Hematopoietic multipotent progenitor cell treated with erythropoietin and hydrocortisone succinate and interleukin-3 and kit ligand, for 8 days (in vitro differentiated cells): ENCODE results near the gene KAT2B.
"Not testable (repeated sequence)": the region's sequence is repeated elsewhere in the genome, so short reads cannot be mapped to it uniquely, and the experiment has no call there.

Experiments
- DNase-seq: peaks from one replicate; pipeline ENCODE4 v3.0.0-alpha.2; 2015

The KAT2B gene

GRCh38 chr3:20039765-20040547 lies at the start of gene KAT2B:
TSS of gene KAT2B (plus strand) at chr3:20040446. CDS start at chr3:20040478, 32 bp downstream.
- DNase-seq = peak; percentile 85

- DNase-seq = no peak
Measured at GRCh38 chr3:19994796-19995195, 45.5 kb upstream of the KAT2B start.

- no peak for DNase-seq
Measured at GRCh38 chr3:19997502-19997901, 42.7 kb upstream of the KAT2B start.

GRCh38 chr3:20001932-20002331 lies 38.3 kb upstream of the KAT2B start:
- no peak for DNase-seq

GRCh38 chr3:20007960-20008359 lies 32.3 kb upstream of the KAT2B start:
- DNase-seq = no peak

GRCh38 chr3:20008646-20009045 lies 31.6 kb upstream of the KAT2B start:
- peak; percentile 56 for DNase-seq

- no peak for DNase-seq
Measured at GRCh38 chr3:20012164-20012563, 28.1 kb upstream of the KAT2B start, which contains the start of gene PP2D1. TSS of gene PP2D1 (minus strand) at chr3:20012264. CDS start at chr3:20012072, 192 bp downstream.

GRCh38 chr3:20013396-20013795 lies 26.9 kb upstream of the KAT2B start:
- DNase-seq = peak; percentile 87

DNA sequence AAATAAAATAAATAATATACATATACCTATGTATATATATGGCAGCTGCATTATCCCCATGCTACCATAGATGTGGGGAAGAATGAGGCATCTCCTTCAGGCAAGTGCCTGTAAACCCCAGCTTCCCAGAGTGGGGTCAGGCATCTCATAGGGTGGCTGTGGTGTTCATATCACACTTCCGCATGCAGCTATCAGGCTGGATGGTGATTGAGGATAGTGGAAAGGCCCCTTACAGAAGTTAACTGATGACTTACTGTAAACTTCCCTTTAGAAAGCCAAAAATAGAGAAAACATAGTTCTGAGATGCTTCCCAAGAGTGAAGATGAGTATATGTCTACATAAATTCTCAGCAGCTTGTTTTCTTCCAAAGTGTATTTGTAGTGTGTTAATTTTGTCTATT lies 24.7 kb upstream of the KAT2B start:
- DNase-seq = peak; percentile 85

GRCh38 chr3:20016076-20016475 lies 24.2 kb upstream of the KAT2B start:
- DNase-seq = not testable (repeated sequence)

GRCh38 chr3:20022954-20023622 lies 17.2 kb upstream of the KAT2B start:
- DNase-seq = peak; percentile 98

GRCh38 chr3:20023623-20024405 lies 16.4 kb upstream of the KAT2B start:
- peak; percentile 67 for DNase-seq

GRCh38 chr3:20027136-20027535 lies 13.1 kb upstream of the KAT2B start:
- DNase-seq = no peak

GRCh38 chr3:20028905-20029331 lies 11.3 kb upstream of the KAT2B start:
- DNase-seq = no peak

GRCh38 chr3:20031939-20032338 lies 8.3 kb upstream of the KAT2B start:
- not testable (repeated sequence) for DNase-seq

DNA sequence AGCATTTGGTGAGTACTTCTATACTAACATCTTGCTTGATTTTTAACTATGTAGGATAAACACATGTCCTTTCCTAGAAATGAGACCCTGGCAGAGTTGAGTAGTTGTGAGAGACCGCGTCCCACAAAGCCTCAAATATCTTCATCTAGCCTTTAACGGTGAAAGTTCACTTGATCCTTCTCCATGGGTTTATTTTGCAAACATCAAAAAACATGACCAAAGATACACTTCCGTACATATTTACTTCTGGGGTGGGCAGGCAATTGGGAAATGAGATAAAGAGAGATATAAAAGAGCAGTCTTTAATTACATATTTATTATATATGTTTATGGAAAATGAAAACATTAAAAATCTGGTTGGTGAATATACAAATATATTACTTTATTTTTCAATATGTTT lies 5.2 kb upstream of the KAT2B start:
- no peak for DNase-seq

DNA sequence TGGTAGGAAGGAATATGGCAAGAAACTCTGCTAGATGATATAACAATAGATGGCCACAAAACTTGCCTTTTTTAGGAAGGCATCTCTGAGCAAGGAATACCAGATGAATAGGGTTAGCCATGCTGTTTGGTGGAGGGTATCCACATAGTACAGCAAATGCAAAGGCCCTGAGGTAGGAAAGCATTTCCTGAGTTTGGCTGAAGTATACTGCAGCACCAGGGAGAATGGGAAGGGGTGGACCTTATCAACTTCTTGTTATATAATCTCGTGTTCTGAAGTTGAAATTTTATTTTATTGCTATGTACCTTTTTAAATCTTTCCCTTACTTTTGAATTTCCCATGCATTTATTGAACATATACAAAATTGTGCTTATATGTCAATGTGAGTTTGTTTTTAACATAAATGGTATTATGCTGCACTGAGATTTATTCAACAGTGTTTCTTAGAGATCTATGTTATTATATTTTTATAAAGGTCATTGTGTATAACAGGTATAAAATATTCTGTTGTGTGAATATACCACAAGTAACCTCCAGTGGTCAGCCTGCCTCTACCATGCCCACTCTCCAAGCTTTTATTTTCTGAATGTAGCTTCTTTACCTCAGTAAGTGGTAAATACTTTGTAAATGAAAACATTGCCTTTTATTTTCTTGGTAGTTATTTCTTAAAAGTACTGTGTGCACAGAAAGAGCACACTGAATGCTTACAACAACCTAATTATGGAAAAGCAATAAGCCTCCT lies 2.8 kb upstream of the KAT2B start:
- DNase-seq = no peak

- DNase-seq = peak; percentile 61
Measured at GRCh38 chr3:20038699-20039465, 1.4 kb upstream of the KAT2B start.

DNA sequence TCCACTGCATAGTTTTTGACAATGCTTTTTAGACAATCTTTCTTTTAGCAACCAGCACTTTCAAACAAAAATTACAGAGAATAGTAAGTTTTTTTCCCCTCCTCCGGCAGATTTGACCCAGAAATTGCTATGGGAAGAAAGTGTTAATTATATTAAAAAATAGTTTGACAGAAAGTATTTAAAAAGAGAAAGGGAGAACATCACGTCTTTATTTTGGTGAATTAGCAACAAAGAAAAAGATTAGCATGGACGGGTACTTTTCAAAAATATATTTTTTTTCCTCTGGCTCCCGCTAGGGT lies 831 bp upstream of the KAT2B start:
- DNase-seq = no peak

- peak; percentile 88 for DNase-seq
Measured at GRCh38 chr3:20040548-20041196, 426 bp downstream of the KAT2B start.

DNA sequence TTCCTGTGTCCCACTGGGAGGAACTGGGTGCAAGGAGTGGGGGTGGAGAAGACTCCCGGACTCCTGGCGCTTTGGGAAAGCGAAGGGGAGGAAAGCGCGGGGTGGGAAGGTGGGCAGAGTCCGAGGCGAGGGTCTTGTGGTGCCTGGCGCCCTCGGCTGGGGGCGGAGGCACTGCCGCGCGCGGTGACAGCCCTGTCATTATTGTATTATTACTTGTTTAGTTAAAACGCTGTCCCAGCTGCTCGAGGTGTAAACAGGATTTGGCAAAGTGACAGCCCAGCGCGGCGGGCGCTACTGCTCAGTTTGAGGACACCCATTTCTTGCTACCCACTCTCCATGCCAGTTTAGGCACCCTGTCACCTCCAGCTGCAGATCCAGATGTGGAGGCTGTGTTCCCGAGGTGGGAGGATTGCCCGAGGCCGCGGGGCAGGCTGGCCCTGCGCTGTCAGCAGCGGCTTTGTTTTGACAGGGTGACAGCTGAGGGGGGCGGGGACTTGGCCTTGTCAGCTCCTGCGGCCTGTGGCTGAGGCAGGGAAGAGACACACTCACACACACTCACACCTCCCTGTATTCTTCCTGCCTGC lies 1.0 kb downstream of the KAT2B start:
- DNase-seq = peak; percentile 86
